ENCODE results near the gene TGM2. TPM values are rescaled to one million over a fixed set of nuclear protein-coding genes. Genes with fewer than 3 reads are reported as not detected.

Gene TGM2
- total and polyA plus RNA-seq, 10 donors = 9.3 to 167 (median 69.8) TPM

DNA sequence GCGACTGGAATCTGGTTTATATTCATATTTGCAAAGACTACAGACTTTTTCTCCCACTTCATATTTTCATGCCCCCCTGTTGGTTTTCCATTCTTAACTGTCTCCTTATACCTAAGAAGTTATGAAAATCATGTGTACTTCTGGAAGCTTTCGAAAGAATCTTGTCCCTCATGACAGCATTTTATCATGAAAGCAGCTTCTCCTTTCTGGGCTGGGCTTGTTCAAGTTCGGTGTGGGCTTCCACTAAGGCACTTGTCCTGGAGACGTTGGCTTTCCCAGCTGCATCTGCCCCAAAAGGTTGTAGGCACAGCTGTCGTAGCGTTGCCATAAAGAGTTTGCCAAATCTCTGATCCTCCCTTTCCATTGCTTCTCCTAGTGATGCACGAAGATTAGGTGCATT lies 75.0 kb downstream of the TGM2 start:
- H3K4me1 ChIP-seq = peaks cover 30 to 64% (median 38%) of the 10 kb centered on the region in 6 donors
- no peaks in the 10 kb centered on the region for H3K9me3 ChIP-seq
- TF ChIP-seq, protein P1, sequence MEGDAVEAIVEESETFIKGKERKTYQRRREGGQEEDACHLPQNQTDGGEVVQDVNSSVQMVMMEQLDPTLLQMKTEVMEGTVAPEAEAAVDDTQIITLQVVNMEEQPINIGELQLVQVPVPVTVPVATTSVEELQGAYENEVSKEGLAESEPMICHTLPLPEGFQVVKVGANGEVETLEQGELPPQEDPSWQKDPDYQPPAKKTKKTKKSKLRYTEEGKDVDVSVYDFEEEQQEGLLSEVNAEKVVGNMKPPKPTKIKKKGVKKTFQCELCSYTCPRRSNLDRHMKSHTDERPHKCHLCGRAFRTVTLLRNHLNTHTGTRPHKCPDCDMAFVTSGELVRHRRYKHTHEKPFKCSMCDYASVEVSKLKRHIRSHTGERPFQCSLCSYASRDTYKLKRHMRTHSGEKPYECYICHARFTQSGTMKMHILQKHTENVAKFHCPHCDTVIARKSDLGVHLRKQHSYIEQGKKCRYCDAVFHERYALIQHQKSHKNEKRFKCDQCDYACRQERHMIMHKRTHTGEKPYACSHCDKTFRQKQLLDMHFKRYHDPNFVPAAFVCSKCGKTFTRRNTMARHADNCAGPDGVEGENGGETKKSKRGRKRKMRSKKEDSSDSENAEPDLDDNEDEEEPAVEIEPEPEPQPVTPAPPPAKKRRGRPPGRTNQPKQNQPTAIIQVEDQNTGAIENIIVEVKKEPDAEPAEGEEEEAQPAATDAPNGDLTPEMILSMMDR (IDR thresholded peaks at IDR 0.05 in 8 of 11, conservative IDR thresholded peaks at IDR 0.05 in 3 of 11) = no peak
- no peak for TF ChIP-seq POLR2AphosphoS5 (IDR thresholded peaks at IDR 0.05)
- no peak for TF ChIP-seq POLR2A (IDR thresholded peaks at IDR 0.05)
- no peak for DNase-seq
- H3K36me3 ChIP-seq = peaks cover 0 to 63% (median 43%) of the 10 kb centered on the region in 6 donors
- H3K4me3 ChIP-seq = no peak overlapping the region
- H3K27me3 ChIP-seq (replicated peaks in 1 of 7) = no peaks in the 10 kb centered on the region
- intact Hi-C loops (cut with DNase I; ENCODE audit: low total_unique reads) = no loop called here
- WGBS, 5 donors = 84 to 93% (median 85%) methylated on average over 7 of the region's 7 CpGs
- peak overlapping the region in 2 of 8 donors; percentile 88 to 90 for H3K27ac ChIP-seq

DNA sequence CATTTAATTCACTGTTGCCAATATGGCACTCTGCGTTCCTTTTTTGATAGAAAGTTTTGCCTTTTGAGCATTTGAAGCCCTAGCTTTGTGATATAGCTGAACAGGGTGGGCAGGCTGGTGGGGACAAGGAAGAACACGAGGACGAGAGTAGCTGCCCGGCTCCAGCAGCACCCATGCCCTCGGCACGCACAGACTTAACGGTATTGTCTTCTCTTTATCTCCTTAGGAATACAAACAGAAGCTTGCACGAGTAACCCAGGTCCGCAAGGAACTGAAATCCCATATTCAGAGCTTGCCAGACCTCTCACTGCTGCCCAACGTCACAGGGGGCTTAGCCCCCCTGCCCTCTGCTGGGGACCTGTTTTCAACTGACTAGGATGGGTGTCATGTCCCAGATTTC lies 75.6 kb downstream of the TGM2 start:
- intact Hi-C loops (cut with DNase I; ENCODE audit: low total_unique reads) = no loop called here
- WGBS, 5 donors = 90 to 97% (median 95%) methylated on average over 10 of the region's 10 CpGs
- Histone ChIP-seq H3K4me1 (peaks cover 24 to 64% (median 35%) of the 10 kb centered on the region in 6 donors), H3K4me3 (no peak overlapping the region), H3K36me3 (peaks cover 0 to 69% (median 46%) of the 10 kb centered on the region in 6 donors), H3K27me3 (replicated peaks in 1 of 7) (no peaks in the 10 kb centered on the region), H3K27ac (peak overlapping the region in 3 of 8 donors; percentile 32 to 90 (median 88)), H3K9me3 (no peaks in the 10 kb centered on the region)
- TF ChIP-seq POLR2AphosphoS5 (IDR thresholded peaks at IDR 0.05) (no peak), POLR2A (IDR thresholded peaks at IDR 0.05) (no peak)
- TF ChIP-seq, protein P1 (IDR thresholded peaks at IDR 0.05 in 8 of 11, conservative IDR thresholded peaks at IDR 0.05 in 3 of 11) = no peak
- no peak for DNase-seq

DNA sequence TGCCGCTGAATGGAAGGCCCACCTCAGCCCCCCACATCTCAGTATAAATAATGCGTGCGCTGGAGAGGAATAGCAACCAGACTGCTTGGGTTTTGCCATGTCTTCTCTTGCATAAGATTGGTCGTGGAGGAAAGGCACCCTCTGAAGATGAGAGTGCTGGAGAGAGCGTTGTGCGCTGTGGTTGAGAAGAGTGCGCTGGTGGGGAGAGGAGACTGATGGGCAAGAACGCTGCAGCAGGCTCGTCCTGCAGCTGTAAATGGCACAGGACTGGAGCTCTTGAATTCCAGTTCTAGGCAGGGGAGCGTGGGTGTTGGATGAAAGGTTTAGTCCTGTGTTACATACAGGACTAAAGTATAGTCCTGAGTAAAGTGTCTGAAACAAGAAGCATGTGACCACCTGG lies 80.0 kb downstream of the TGM2 start:
- no peak overlapping the region for H3K4me3 ChIP-seq
- peaks cover 0 to 28% (median 8%) of the 10 kb centered on the region in 6 donors for H3K4me1 ChIP-seq
- peak overlapping the region in 5 of 8 donors; percentile 5 to 52 (median 46) for H3K27ac ChIP-seq
- 89 to 91% (median 90%) methylated on average over 10 of the region's 10 CpGs for WGBS, 5 donors
- DNase-seq = no peak
- intact Hi-C loops (cut with DNase I; ENCODE audit: low total_unique reads) = no loop called here
- peaks cover 0 to 89% (median 46%) of the 10 kb centered on the region in 6 donors for H3K36me3 ChIP-seq
- H3K9me3 ChIP-seq = no peaks in the 10 kb centered on the region
- H3K27me3 ChIP-seq (replicated peaks in 1 of 7) = no peaks in the 10 kb centered on the region
- TF ChIP-seq POLR2A (IDR thresholded peaks at IDR 0.05) = no peak
- TF ChIP-seq, protein P1 (IDR thresholded peaks at IDR 0.05 in 8 of 11, conservative IDR thresholded peaks at IDR 0.05 in 3 of 11) = no peak
- TF ChIP-seq POLR2AphosphoS5 (IDR thresholded peaks at IDR 0.05) = no peak

DNA sequence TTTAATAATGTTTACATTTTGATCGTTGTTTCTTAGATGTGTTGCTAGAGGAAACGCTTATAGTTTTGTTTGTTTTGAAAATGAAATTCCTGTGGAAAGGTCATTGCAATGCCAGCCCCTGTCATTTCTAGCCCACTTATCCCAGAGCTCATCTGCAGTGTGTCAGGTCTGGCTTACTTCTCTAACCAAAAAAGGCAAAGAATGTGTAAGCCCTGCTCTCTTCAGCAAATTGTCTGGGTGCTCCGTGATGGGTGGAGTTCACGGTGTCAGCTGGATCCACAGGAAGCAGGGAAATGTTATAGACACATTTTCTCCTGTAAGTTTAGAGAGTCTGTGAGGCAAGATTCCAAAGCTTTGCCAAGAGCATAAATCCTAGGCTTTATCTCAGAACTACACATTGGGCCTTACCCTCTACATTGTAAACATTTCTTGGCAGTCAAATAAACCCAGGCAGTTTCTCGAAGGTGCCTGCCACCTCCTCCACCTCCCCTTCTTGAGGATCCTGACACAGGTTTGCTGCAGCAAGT lies 80.6 kb downstream of the TGM2 start:
- intact Hi-C loops (cut with DNase I; ENCODE audit: low total_unique reads) = no loop called here
- 58 to 81% (median 76%) methylated on average over 4 to 5 of the region's 5 CpGs for WGBS, 5 donors
- peaks cover 0 to 88% (median 41%) of the 10 kb centered on the region in 6 donors for H3K36me3 ChIP-seq
- no peaks in the 10 kb centered on the region for H3K27me3 ChIP-seq (replicated peaks in 1 of 7)
- no peak for DNase-seq
- peak overlapping the region in 5 of 8 donors; percentile 5 to 52 (median 46) for H3K27ac ChIP-seq
- peaks cover 0 to 1% (median 0%) of the 10 kb centered on the region in 8 donors for H3K9me3 ChIP-seq
- TF ChIP-seq, protein P1 (IDR thresholded peaks at IDR 0.05 in 8 of 11, conservative IDR thresholded peaks at IDR 0.05 in 3 of 11) = no peak
- TF ChIP-seq POLR2AphosphoS5 (IDR thresholded peaks at IDR 0.05) = peak in 1 of 3 donors; percentile 5
- H3K4me3 ChIP-seq = no peak overlapping the region
- peaks cover 0 to 24% (median 8%) of the 10 kb centered on the region in 6 donors for H3K4me1 ChIP-seq

Data from spleen (tissue), 11 donors.